ENCODE measurements around the gene BABAM2. TPM values are rescaled to one million over a fixed set of nuclear protein-coding genes. Genes with fewer than 3 reads are reported as not detected.

BABAM2 gene
- total RNA-seq, 6 experiments from 2014 or later = 17.1 to 39.4 (median 25.5) TPM

GRCh38 chr2:28247734-28248133, 357.2 kb downstream of the BABAM2 start:
- Histone ChIP-seq H3K4me3 (no peak overlapping the region), H3K36me3 (no peaks in the 10 kb centered on the region), H3K27me3 (no peaks in the 10 kb centered on the region), H3K4me1 (no peaks in the 10 kb centered on the region), H3K9me3 (no peaks in the 10 kb centered on the region), H3K27ac (no peak overlapping the region)
- TF ChIP-seq POLR2A (IDR thresholded peaks at IDR 0.05) (no peak), CTCF (IDR thresholded peaks at IDR 0.05) (no peak)
- no peak for ATAC-seq
- DNase-seq = no peak
- intact Hi-C loops (cut with DNase I) = no loop called here

GRCh38 chr2:28248511-28248910, 358.0 kb downstream of the BABAM2 start:
- no peaks in the 10 kb centered on the region for H3K36me3 ChIP-seq
- H3K27ac ChIP-seq = no peak overlapping the region
- ATAC-seq (no peak), DNase-seq (no peak)
- intact Hi-C loops (cut with DNase I) = no loop called here
- WGBS (ENCODE audit: insufficient coverage, low coverage, low lambda C conversion rate, missing lambda C conversion rate) = 92% methylated on average over 2 of the region's 2 CpGs
- no peaks in the 10 kb centered on the region for H3K27me3 ChIP-seq
- H3K4me3 ChIP-seq = no peak overlapping the region
- H3K9me3 ChIP-seq = no peaks in the 10 kb centered on the region
- no peak for TF ChIP-seq POLR2A (IDR thresholded peaks at IDR 0.05)
- no peak for TF ChIP-seq CTCF (IDR thresholded peaks at IDR 0.05)
- H3K4me1 ChIP-seq = no peaks in the 10 kb centered on the region

- Histone ChIP-seq H3K27ac (no peak overlapping the region), H3K9me3 (no peaks in the 10 kb centered on the region), H3K4me3 (no peak overlapping the region), H3K27me3 (no peaks in the 10 kb centered on the region), H3K36me3 (no peaks in the 10 kb centered on the region), H3K4me1 (no peaks in the 10 kb centered on the region)
- ATAC-seq (no peak), DNase-seq (no peak)
- intact Hi-C loops (cut with DNase I) = no loop called here
- WGBS (ENCODE audit: insufficient coverage, low coverage, low lambda C conversion rate, missing lambda C conversion rate) = 95% methylated on average over 4 of the region's 4 CpGs
- TF ChIP-seq POLR2A (IDR thresholded peaks at IDR 0.05) (no peak), CTCF (IDR thresholded peaks at IDR 0.05) (no peak)
Observed at GRCh38 chr2:28250006-28250405, 359.5 kb downstream of the BABAM2 start.

GRCh38 chr2:28251337-28251736, 360.8 kb downstream of the BABAM2 start:
- no peak for TF ChIP-seq CTCF (IDR thresholded peaks at IDR 0.05)
- no peak for TF ChIP-seq POLR2A (IDR thresholded peaks at IDR 0.05)
- no peak for DNase-seq
- H3K27me3 ChIP-seq = no peaks in the 10 kb centered on the region
- no peaks in the 10 kb centered on the region for H3K36me3 ChIP-seq
- WGBS (ENCODE audit: insufficient coverage, low coverage, low lambda C conversion rate, missing lambda C conversion rate) = 71% methylated on average over 8 of the region's 8 CpGs
- no peaks in the 10 kb centered on the region for H3K4me1 ChIP-seq
- ATAC-seq = no peak
- H3K9me3 ChIP-seq = no peaks in the 10 kb centered on the region
- H3K4me3 ChIP-seq = no peak overlapping the region
- intact Hi-C loops (cut with DNase I) = no loop called here
- no peak overlapping the region for H3K27ac ChIP-seq

- H3K4me3 ChIP-seq = no peak overlapping the region
- no peak for DNase-seq
- no peak overlapping the region for H3K27ac ChIP-seq
- 77% methylated on average over 2 of the region's 2 CpGs for WGBS (ENCODE audit: insufficient coverage, low coverage, low lambda C conversion rate, missing lambda C conversion rate)
- intact Hi-C loops (cut with DNase I) = no loop called here
- TF ChIP-seq POLR2A (IDR thresholded peaks at IDR 0.05) = no peak
- TF ChIP-seq CTCF (IDR thresholded peaks at IDR 0.05) = no peak
- no peaks in the 10 kb centered on the region for H3K36me3 ChIP-seq
- ATAC-seq = no peak
- H3K9me3 ChIP-seq = no peaks in the 10 kb centered on the region
- no peaks in the 10 kb centered on the region for H3K27me3 ChIP-seq
- H3K4me1 ChIP-seq = no peaks in the 10 kb centered on the region
Observed at GRCh38 chr2:28252311-28252710, 361.8 kb downstream of the BABAM2 start.

All from right lobe of liver (tissue), 6 donors.